Non-pigmented ciliary epithelial cell (primary cell): ENCODE data around the gene ARHGEF11.

Source experiments
- DNase-seq: peaks from one replicate; pipeline ENCODE4 v3.0.0-alpha.2; 2010; ENCODE audit warnings: low read depth

The ARHGEF11 gene

GRCh38 chr1:156951371-156951770, 94.2 kb downstream of the ARHGEF11 start:
- no peak for DNase-seq

GRCh38 chr1:156949127-156949526, 96.4 kb downstream of the ARHGEF11 start:
- no peak for DNase-seq

GRCh38 chr1:156948708-156949107, 96.8 kb downstream of the ARHGEF11 start:
- DNase-seq, result no peak

GRCh38 chr1:156947818-156948525, 97.6 kb downstream of the ARHGEF11 start:
- DNase-seq, result no peak

- no peak for DNase-seq
Measured at GRCh38 chr1:156947127-156947526, 98.4 kb downstream of the ARHGEF11 start.

- no peak for DNase-seq
Measured at GRCh38 chr1:156945881-156946661, 99.5 kb downstream of the ARHGEF11 start.

- DNase-seq, result no peak
Measured at GRCh38 chr1:156944848-156945247, 100.7 kb downstream of the ARHGEF11 start.

- no peak for DNase-seq
Measured at GRCh38 chr1:156944268-156944667, 101.3 kb downstream of the ARHGEF11 start.

GRCh38 chr1:156943756-156944155, 101.8 kb downstream of the ARHGEF11 start:
- DNase-seq, result no peak

- no peak for DNase-seq
Measured at GRCh38 chr1:156942576-156942975, 103.0 kb downstream of the ARHGEF11 start.

GRCh38 chr1:156942176-156942575, 103.4 kb downstream of the ARHGEF11 start:
- no peak for DNase-seq

- DNase-seq, result no peak
Measured at GRCh38 chr1:156941675-156942074, 103.9 kb downstream of the ARHGEF11 start.

GRCh38 chr1:156939786-156940334, 105.7 kb downstream of the ARHGEF11 start:
- no peak for DNase-seq

GRCh38 chr1:156938813-156939212, 106.7 kb downstream of the ARHGEF11 start:
- no peak for DNase-seq

GRCh38 chr1:156937883-156938282, 107.7 kb downstream of the ARHGEF11 start:
- no peak for DNase-seq

GRCh38 chr1:156936721-156937220, 108.8 kb downstream of the ARHGEF11 start:
- DNase-seq, result no peak

GRCh38 chr1:156936191-156936590, 109.4 kb downstream of the ARHGEF11 start:
- no peak for DNase-seq

GRCh38 chr1:156935505-156936128, 109.9 kb downstream of the ARHGEF11 start:
- no peak for DNase-seq

GRCh38 chr1:156933136-156933535, 112.4 kb downstream of the ARHGEF11 start:
- DNase-seq, result no peak

GRCh38 chr1:156931974-156932710, 113.4 kb downstream of the ARHGEF11 start:
- DNase-seq, result no peak

- no peak for DNase-seq
Measured at GRCh38 chr1:156931211-156931952, 114.2 kb downstream of the ARHGEF11 start.
